Erythroblast (primary cell): Measurements from ENCODE around the gene ID2.
A peak's percentile ranks its signal among the peaks of the same experiment; 100 is the strongest.

Experiments
- GATA1 ChIP-seq: IDR thresholded peaks from 2 replicates; pipeline ENCODE4 v1.6.1; 2011; ENCODE audit warnings: low read depth, mild to moderate bottlenecking, control low read depth, low read length, moderate library complexity
- POLR2A ChIP-seq: IDR thresholded peaks from 2 replicates; pipeline ENCODE4 v1.6.1; 2011; ENCODE audit warnings: mild to moderate bottlenecking, low read length

DNA sequence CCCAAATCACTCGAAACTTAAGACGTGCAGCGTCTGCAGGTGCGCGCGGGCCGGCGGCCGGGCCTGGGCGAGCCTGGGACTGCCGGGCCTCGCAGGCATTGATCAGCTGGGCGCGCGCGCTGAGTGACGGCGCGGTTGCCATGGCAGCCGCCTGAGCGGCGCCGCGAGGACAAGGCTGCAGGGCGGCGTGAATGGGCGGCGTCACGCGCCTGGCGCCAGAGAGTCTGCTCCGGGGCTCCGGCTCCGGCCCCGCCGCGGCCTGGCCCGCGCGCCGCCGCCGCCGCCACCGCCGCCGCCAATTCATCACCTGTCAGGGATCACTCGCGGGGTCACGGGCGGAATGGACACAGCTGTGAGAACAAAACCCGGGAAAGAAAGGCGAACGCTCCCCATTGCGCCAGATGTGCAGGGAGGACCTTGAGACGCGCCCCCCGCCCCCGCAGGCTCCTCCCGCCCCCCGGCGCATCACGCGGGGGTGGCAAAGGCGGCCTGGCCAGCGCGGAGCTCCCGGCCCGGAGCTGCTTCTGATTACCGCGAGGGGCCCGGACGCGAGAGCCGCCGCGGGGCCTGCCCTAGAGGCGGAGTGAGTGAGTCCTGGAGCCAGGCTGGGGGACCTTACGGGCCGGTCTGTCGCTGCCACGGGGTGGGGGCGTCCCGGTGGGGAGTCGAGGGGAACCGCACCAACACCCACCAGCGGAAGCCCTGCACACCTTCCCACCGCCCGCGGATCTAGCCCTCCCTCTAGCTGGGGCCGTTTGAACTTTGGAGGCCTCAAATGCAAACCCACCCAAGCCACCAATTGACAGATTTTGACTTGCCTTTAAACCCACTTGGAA lies 2.9 kb upstream of the ID2 start:
- TF ChIP-seq POLR2A, result peak; percentile 52
- TF ChIP-seq GATA1, result no peak
